MCF 10A (cell line): ENCODE data around the gene VCL. TPM values are rescaled to one million over a fixed set of nuclear protein-coding genes. Genes with fewer than 3 reads are reported as not detected.
"Not testable (repeated sequence)": the region's sequence is repeated elsewhere in the genome, so short reads cannot be mapped to it uniquely, and the experiment has no call there.

ENCODE experiments used
- BruUV-seq: library from RNA; stranded (reverse); fragments of 400-500 nt; replicated peaks from 2 replicates; lab custom pipeline; 2021; lab: Mats Ljungman, UMichigan
- CTCF ChIA-PET: fragments of 300-600 bp; sonication (Branson Sonifier 250); formaldehyde crosslinking; extraction: SDS; loops from one replicate; lab custom pipeline; 2021; ENCODE audit warnings: antibody characterized with exemption, inconsistent platforms; lab: Yijun Ruan, JAX
- POLR2A ChIA-PET: fragments of 300-600, 350-650 bp; sonication (Branson Sonifier 250); formaldehyde crosslinking; extraction: SDS; loops from one replicate; lab custom pipeline; 2020; ENCODE audit warnings: antibody characterized with exemption, inconsistent platforms; lab: Yijun Ruan, JAX
- DNase-seq: peaks from one replicate; pipeline ENCODE4 v3.0.0-alpha.2; 2018; ENCODE audit not compliant: unreplicated experiment
- H3K27ac Mint-ChIP-seq: one replicate; pipeline ENCODE4 v1.8.0; 2022; ENCODE audit warnings: mild to moderate bottlenecking, low read depth, mixed read lengths; ENCODE audit not compliant: unreplicated experiment
- H3K27me3 Mint-ChIP-seq: one replicate; pipeline ENCODE4 v1.8.0; 2022; ENCODE audit warnings: mixed read lengths; ENCODE audit not compliant: insufficient read depth, unreplicated experiment
- H3K36me3 Mint-ChIP-seq: one replicate; pipeline ENCODE4 v1.8.0; 2022; ENCODE audit warnings: mild to moderate bottlenecking, moderate library complexity, mixed read lengths; ENCODE audit not compliant: insufficient read depth, unreplicated experiment
- H3K4me1 Mint-ChIP-seq: one replicate; pipeline ENCODE4 v1.8.0; 2022; ENCODE audit warnings: mixed read lengths; ENCODE audit not compliant: insufficient read depth, unreplicated experiment
- H3K4me3 Mint-ChIP-seq: one replicate; pipeline ENCODE4 v1.8.0; 2022; ENCODE audit warnings: mild to moderate bottlenecking, moderate library complexity, mixed read lengths; ENCODE audit not compliant: unreplicated experiment
- H3K9me3 Mint-ChIP-seq: one replicate; pipeline ENCODE4 v1.8.0; 2022; ENCODE audit warnings: mixed read lengths; ENCODE audit not compliant: unreplicated experiment
- CTCF ChIP-seq: fragments of 200-600 bp; IDR thresholded peaks from one replicate; pipeline ENCODE4 v1.8.0; 2022; ENCODE audit warnings: antibody characterized with exemption, mild to moderate bottlenecking; ENCODE audit not compliant: unreplicated experiment
- intact Hi-C: fragments of 100-400 bp; cut with micrococcal nuclease; formaldehyde crosslinking; loops from 2 replicates; pipeline ENCODE4 v1.14.1; 2022
- total RNA-seq: library from RNA; stranded (reverse); gene quantifications from 2 replicates; pipeline ENCODE4 v1.2.3, GENCODE V29; 2022

VCL gene
- total RNA-seq, 1 experiment from 2014 or later: 90.2 TPM

DNA sequence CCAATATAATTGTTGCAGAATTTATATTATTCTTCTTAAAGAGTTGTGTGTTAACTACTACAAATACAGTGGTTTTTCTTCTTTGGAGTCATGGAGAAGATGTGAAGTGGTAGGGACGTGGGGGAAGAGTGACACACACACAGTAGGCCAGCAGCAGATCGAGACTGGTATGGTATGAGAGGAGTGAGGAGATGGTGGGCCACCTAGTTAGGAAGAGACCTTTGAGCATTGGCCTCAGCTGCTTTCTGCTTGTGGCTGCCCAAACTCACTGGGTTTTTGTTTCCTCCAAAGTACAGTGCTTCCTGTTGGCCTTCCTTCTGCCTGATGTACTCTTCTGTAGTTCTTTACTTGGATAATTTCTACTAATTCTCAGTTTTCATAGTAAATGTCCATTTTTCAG lies 14.6 kb downstream of the VCL start:
- ChIA-PET CTCF (interaction anchor here (0.6 to 2.3 kb wide), 9 partner anchors 12 to 1167 kb away, joined by 3 to 9 read pairs (median 3); no protein-coding TSS in a partner anchor), POLR2A (interaction anchor here (0.5 to 8.9 kb wide), 16 partner anchors 8 to 237 kb away, joined by 3 to 103 read pairs (median 4); partner anchors contain the start of gene VCL)
- BruUV-seq: no TSS peak
- DNase-seq: no peak
- TF ChIP-seq CTCF: no peak
- Mint-ChIP-seq H3K27ac (peak overlapping the region; percentile 57), H3K36me3 (peaks cover 44% of the 10 kb centered on the region), H3K27me3 (no peaks in the 10 kb centered on the region), H3K4me1 (peaks cover 26% of the 10 kb centered on the region), H3K4me3 (no peak overlapping the region), H3K9me3 (no peaks in the 10 kb centered on the region)
- intact Hi-C loops: no loop called here

GRCh38 chr10:74013004-74013403 lies 15.1 kb downstream of the VCL start:
- CTCF ChIA-PET: interaction anchor here (0.6 to 2.3 kb wide), 6 partner anchors 12 to 1166 kb away, joined by 3 to 9 read pairs (median 3); no protein-coding TSS in a partner anchor
- no peak overlapping the region for H3K4me3 Mint-ChIP-seq
- H3K27me3 Mint-ChIP-seq: no peaks in the 10 kb centered on the region
- no peak overlapping the region for H3K27ac Mint-ChIP-seq
- peaks cover 45% of the 10 kb centered on the region for H3K36me3 Mint-ChIP-seq
- BruUV-seq: no TSS peak
- intact Hi-C loops: no loop called here
- H3K4me1 Mint-ChIP-seq: peaks cover 26% of the 10 kb centered on the region
- no peak for DNase-seq
- POLR2A ChIA-PET: interaction anchor here (0.7 to 8.9 kb wide), 14 partner anchors 8 to 126 kb away, joined by 3 to 103 read pairs (median 4); partner anchors contain the start of gene VCL
- H3K9me3 Mint-ChIP-seq: no peaks in the 10 kb centered on the region
- TF ChIP-seq CTCF: no peak

DNA sequence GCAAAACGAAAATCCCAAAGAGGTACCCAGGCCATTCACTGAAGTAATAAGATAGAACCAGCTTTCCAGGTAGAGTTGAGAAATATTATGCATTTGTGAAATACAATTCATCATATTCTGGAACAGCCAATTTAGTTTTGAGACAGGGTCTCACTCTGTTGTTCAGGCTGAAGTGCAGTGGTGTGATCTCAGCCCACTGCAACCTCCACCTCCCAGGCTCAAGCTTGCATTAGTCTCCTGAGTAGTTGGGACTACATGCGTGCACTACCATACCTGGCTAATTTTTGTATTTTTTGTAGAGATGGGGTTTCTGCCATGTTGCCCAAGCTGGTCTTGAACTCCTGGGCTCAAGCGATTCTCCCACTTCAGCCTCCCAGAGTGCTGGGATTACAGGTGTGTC lies 16.7 kb downstream of the VCL start:
- intact Hi-C loops, H3K27me3 Mint-ChIP-seq, BruUV-seq, DNase-seq, H3K9me3 Mint-ChIP-seq, H3K27ac Mint-ChIP-seq, H3K4me3 Mint-ChIP-seq: not testable (repeated sequence)
- peaks cover 18% of the 10 kb centered on the region for H3K4me1 Mint-ChIP-seq
- POLR2A ChIA-PET: interaction anchor here (0.6 to 8.9 kb wide), 2 partner anchors 15 to 62 kb away, joined by 3 to 103 read pairs; partner anchors contain the start of gene VCL
- CTCF ChIA-PET: interaction anchor here (0.7 kb wide), 1 partner anchor 153 kb away, joined by 4 read pairs; no protein-coding TSS in a partner anchor
- peaks cover 45% of the 10 kb centered on the region for H3K36me3 Mint-ChIP-seq

GRCh38 chr10:74018241-74018640 lies 20.3 kb downstream of the VCL start:
- H3K36me3 Mint-ChIP-seq: peaks cover 48% of the 10 kb centered on the region
- ChIA-PET CTCF (interaction anchor here (0.7 kb wide), 2 partner anchors 58 to 955 kb away, joined by 3 read pairs; no protein-coding TSS in a partner anchor), POLR2A (interaction anchor here (0.7 kb wide), 1 partner anchor 62 kb away, joined by 6 read pairs; no protein-coding TSS in a partner anchor)
- no peaks in the 10 kb centered on the region for H3K27me3 Mint-ChIP-seq
- no peak for TF ChIP-seq CTCF
- BruUV-seq: no TSS peak
- no peak overlapping the region for H3K27ac Mint-ChIP-seq
- H3K4me1 Mint-ChIP-seq: peaks cover 19% of the 10 kb centered on the region
- H3K4me3 Mint-ChIP-seq: no peak overlapping the region
- no peak for DNase-seq
- H3K9me3 Mint-ChIP-seq: no peaks in the 10 kb centered on the region
- intact Hi-C loops: no loop called here
